GM10248 (cell line): ENCODE results near the gene ELFN1.

Source experiments
- CTCF ChIA-PET: fragments of 300-600 bp; sonication (Branson Sonifier 250); formaldehyde crosslinking; extraction: SDS; loops from one replicate; lab custom pipeline; 2021; ENCODE audit warnings: antibody characterized with exemption; lab: Yijun Ruan, JAX
- POLR2A ChIA-PET: fragments of 350-650 bp; sonication (Branson Sonifier 250); formaldehyde crosslinking; extraction: SDS; loops from one replicate; lab custom pipeline; 2020; ENCODE audit warnings: antibody characterized with exemption; lab: Yijun Ruan, JAX
- DNase-seq: peaks from one replicate; pipeline ENCODE4 v3.0.0; 2012; ENCODE audit errors: extremely low spot score
- CTCF ChIP-seq: IDR thresholded peaks from 2 replicates; pipeline ENCODE4 v1.5.1; 2012; ENCODE audit warnings: mild to moderate bottlenecking, low read depth; ENCODE audit errors: extremely low read depth, missing control alignments, control extremely low read depth

The ELFN1 gene

GRCh38 chr7:1746491-1746975 is 76.5 kb downstream of the ELFN1 start:
- TF ChIP-seq CTCF, result no peak
- ChIA-PET CTCF (no interaction called here), POLR2A (no interaction called here)
- no peak for DNase-seq

GRCh38 chr7:1747004-1747801 is 77.1 kb downstream of the ELFN1 start:
- ChIA-PET CTCF (no interaction called here), POLR2A (no interaction called here)
- no peak for TF ChIP-seq CTCF
- DNase-seq, result no peak

GRCh38 chr7:1748076-1748838 is 78.2 kb downstream of the ELFN1 start:
- no peak for TF ChIP-seq CTCF
- CTCF ChIA-PET, result no interaction called here
- DNase-seq, result no peak
- POLR2A ChIA-PET, result no interaction called here

- ChIA-PET CTCF (no interaction called here), POLR2A (no interaction called here)
- DNase-seq, result no peak
- TF ChIP-seq CTCF, result no peak
These were observed 78.7 kb downstream of the ELFN1 start for GRCh38 chr7:1748839-1749173.

GRCh38 chr7:1749351-1749863 is 79.3 kb downstream of the ELFN1 start:
- no peak for TF ChIP-seq CTCF
- ChIA-PET CTCF (no interaction called here), POLR2A (no interaction called here)
- no peak for DNase-seq

GRCh38 chr7:1749864-1750466 is 79.9 kb downstream of the ELFN1 start:
- no peak for TF ChIP-seq CTCF
- no peak for DNase-seq
- POLR2A ChIA-PET, result no interaction called here
- CTCF ChIA-PET, result no interaction called here
